ENCODE results near the gene UCK1. TPM values are rescaled to one million over a fixed set of nuclear protein-coding genes. Genes with fewer than 3 reads are reported as not detected.

The UCK1 gene
- total and polyA plus RNA-seq, 2 of the 13 experiments (the other 11 are each of a cell fraction or from before 2014, with no cell fraction given): 11.0 to 24.1 TPM

- TF ChIP-seq ZNF576 (CRISPR knock-in tag; IDR thresholded peaks at IDR 0.05) (no peak), RAD51 (IDR thresholded peaks at IDR 0.05; ENCODE audit: borderline replicate concordance) (no peak), TCF12 (IDR thresholded peaks at IDR 0.05) (no peak), TCF12 (CRISPR knock-in tag; IDR thresholded peaks at IDR 0.05) (no peak), MLLT10 (CRISPR knock-in tag; IDR thresholded peaks at IDR 0.05) (no peak), LRRFIP1 (CRISPR knock-in tag; conservative IDR thresholded peaks at IDR 0.05) (no peak), DPF2 (CRISPR knock-in tag; IDR thresholded peaks at IDR 0.05; ENCODE audit: borderline replicate concordance, low read depth) (no peak), HMGA1 (CRISPR knock-in tag; conservative IDR thresholded peaks at IDR 0.05) (no peak), ZNF230 (CRISPR knock-in tag; IDR thresholded peaks at IDR 0.05) (no peak), ZNF142 (CRISPR knock-in tag; IDR thresholded peaks at IDR 0.05) (no peak), KIAA2018 (CRISPR knock-in tag; IDR thresholded peaks at IDR 0.05; ENCODE audit: borderline replicate concordance) (no peak)
Observed at GRCh38 chr9:131530920-131531832, at the start of gene UCK1 (continued).

All from HepG2 (cell line).